HepG2 (cell line): ENCODE results near the gene GJE1.
"Not testable (repeated sequence)": the region's sequence is repeated elsewhere in the genome, so short reads cannot be mapped to it uniquely, and the experiment has no call there.

ENCODE experiments used
- KLF13 ChIP-seq: sonication (generic); formaldehyde crosslinking; IDR thresholded peaks from 2 replicates; pipeline ENCODE4 v1.4.0; 2020; ENCODE audit warnings: mild to moderate bottlenecking, missing genetic modification reagents
- TOE1 ChIP-seq: sonication (generic); formaldehyde crosslinking; IDR thresholded peaks from 2 replicates; pipeline ENCODE4 v1.4.0; 2020; ENCODE audit warnings: mild to moderate bottlenecking, missing genetic modification reagents
- WIZ ChIP-seq: sonication (generic); formaldehyde crosslinking; IDR thresholded peaks from 2 replicates; pipeline ENCODE4 v1.5.1; 2020; ENCODE audit warnings: mild to moderate bottlenecking, missing genetic modification reagents
- ZBTB21 ChIP-seq: sonication (generic); formaldehyde crosslinking; IDR thresholded peaks from 2 replicates; pipeline ENCODE4 v1.4.0; 2020; ENCODE audit warnings: missing genetic modification reagents
- ZNF746 ChIP-seq: sonication (generic); formaldehyde crosslinking; IDR thresholded peaks from 2 replicates; pipeline ENCODE4 v1.8.0; 2022; ENCODE audit warnings: mild to moderate bottlenecking, missing genetic modification reagents
- ZNF772 ChIP-seq: sonication (generic); formaldehyde crosslinking; IDR thresholded peaks from 2 replicates; pipeline ENCODE4 v1.5.0; 2020; ENCODE audit warnings: mild to moderate bottlenecking, missing genetic modification reagents
- TF ChIP-seq, protein P1 (sequence below): sonication (generic); formaldehyde crosslinking; IDR thresholded peaks from 2 replicates; pipeline ENCODE4 v1.4.0; 2020; ENCODE audit warnings: mild to moderate bottlenecking, missing genetic modification reagents, borderline replicate concordance
- TF ChIP-seq, protein P2 (sequence below): sonication (generic); formaldehyde crosslinking; IDR thresholded peaks from 2 replicates; pipeline ENCODE4 v1.5.0; 2020; ENCODE audit warnings: mild to moderate bottlenecking, missing genetic modification reagents, moderate library complexity

GRCh38 chr6:142110820-142111219, 21.9 kb upstream of the GJE1 start:
- TF ChIP-seq ZBTB21; TOE1 (CRISPR knock-in tag); ZNF746 (CRISPR knock-in tag); WIZ; ZNF772; KLF13 (CRISPR knock-in tag): not testable (repeated sequence)
- TF ChIP-seq, protein P1, sequence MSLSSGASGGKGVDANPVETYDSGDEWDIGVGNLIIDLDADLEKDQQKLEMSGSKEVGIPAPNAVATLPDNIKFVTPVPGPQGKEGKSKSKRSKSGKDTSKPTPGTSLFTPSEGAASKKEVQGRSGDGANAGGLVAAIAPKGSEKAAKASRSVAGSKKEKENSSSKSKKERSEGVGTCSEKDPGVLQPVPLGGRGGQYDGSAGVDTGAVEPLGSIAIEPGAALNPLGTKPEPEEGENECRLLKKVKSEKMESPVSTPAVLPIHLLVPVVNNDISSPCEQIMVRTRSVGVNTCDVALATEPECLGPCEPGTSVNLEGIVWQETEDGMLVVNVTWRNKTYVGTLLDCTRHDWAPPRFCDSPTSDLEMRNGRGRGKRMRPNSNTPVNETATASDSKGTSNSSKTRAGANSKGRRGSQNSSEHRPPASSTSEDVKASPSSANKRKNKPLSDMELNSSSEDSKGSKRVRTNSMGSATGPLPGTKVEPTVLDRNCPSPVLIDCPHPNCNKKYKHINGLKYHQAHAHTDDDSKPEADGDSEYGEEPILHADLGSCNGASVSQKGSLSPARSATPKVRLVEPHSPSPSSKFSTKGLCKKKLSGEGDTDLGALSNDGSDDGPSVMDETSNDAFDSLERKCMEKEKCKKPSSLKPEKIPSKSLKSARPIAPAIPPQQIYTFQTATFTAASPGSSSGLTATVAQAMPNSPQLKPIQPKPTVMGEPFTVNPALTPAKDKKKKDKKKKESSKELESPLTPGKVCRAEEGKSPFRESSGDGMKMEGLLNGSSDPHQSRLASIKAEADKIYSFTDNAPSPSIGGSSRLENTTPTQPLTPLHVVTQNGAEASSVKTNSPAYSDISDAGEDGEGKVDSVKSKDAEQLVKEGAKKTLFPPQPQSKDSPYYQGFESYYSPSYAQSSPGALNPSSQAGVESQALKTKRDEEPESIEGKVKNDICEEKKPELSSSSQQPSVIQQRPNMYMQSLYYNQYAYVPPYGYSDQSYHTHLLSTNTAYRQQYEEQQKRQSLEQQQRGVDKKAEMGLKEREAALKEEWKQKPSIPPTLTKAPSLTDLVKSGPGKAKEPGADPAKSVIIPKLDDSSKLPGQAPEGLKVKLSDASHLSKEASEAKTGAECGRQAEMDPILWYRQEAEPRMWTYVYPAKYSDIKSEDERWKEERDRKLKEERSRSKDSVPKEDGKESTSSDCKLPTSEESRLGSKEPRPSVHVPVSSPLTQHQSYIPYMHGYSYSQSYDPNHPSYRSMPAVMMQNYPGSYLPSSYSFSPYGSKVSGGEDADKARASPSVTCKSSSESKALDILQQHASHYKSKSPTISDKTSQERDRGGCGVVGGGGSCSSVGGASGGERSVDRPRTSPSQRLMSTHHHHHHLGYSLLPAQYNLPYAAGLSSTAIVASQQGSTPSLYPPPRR: not testable (repeated sequence)
- TF ChIP-seq, protein P2, sequence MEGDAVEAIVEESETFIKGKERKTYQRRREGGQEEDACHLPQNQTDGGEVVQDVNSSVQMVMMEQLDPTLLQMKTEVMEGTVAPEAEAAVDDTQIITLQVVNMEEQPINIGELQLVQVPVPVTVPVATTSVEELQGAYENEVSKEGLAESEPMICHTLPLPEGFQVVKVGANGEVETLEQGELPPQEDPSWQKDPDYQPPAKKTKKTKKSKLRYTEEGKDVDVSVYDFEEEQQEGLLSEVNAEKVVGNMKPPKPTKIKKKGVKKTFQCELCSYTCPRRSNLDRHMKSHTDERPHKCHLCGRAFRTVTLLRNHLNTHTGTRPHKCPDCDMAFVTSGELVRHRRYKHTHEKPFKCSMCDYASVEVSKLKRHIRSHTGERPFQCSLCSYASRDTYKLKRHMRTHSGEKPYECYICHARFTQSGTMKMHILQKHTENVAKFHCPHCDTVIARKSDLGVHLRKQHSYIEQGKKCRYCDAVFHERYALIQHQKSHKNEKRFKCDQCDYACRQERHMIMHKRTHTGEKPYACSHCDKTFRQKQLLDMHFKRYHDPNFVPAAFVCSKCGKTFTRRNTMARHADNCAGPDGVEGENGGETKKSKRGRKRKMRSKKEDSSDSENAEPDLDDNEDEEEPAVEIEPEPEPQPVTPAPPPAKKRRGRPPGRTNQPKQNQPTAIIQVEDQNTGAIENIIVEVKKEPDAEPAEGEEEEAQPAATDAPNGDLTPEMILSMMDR (CRISPR knock-in tag): not testable (repeated sequence)
